Measurements from ENCODE around the gene SPIC. TPM values are rescaled to one million over a fixed set of nuclear protein-coding genes. Genes with fewer than 3 reads are reported as not detected.

The SPIC gene
- total RNA-seq, 4 donors from 2014 or later = not detected

DNA sequence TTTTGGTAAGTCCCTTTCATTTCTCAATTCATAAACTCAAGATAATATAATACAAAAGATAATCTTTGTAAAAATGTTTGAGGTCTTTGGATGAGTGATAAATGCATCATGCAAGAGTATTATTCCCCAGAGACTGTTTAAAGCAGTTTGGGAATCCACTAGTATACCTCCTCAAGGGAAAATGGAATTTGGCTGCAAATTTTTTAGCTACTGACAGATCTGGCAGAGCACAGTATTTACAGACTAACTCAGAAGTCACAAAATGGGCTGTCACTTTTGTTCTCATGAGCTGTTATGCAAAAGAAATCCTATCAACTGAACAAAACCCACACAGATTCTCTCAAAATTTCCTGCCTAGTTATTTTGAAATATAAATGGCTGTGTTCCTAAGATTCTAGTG lies 9.9 kb downstream of the SPIC start:
- no peak overlapping the region for H3K4me3 ChIP-seq
- no peaks in the 10 kb centered on the region for H3K9me3 ChIP-seq
- ATAC-seq = no peak
- peaks cover 5 to 6% of the 10 kb centered on the region in 2 donors for H3K4me1 ChIP-seq
- in situ Hi-C loops (cut with MboI; ENCODE audit: low sequenced_read_pairs in 4 of 4) = no loop called here
- H3K36me3 ChIP-seq = no peaks in the 10 kb centered on the region
- DNase-seq = no peak
- no peaks in the 10 kb centered on the region for H3K27me3 ChIP-seq
- H3K27ac ChIP-seq = no peak overlapping the region
- intact Hi-C loops (cut with DNase I; ENCODE audit: low total_unique reads) = loop anchor here (5.0 kb wide), 1 partner anchor 272 kb away; no protein-coding TSS in a partner anchor
- TF ChIP-seq, protein P1, sequence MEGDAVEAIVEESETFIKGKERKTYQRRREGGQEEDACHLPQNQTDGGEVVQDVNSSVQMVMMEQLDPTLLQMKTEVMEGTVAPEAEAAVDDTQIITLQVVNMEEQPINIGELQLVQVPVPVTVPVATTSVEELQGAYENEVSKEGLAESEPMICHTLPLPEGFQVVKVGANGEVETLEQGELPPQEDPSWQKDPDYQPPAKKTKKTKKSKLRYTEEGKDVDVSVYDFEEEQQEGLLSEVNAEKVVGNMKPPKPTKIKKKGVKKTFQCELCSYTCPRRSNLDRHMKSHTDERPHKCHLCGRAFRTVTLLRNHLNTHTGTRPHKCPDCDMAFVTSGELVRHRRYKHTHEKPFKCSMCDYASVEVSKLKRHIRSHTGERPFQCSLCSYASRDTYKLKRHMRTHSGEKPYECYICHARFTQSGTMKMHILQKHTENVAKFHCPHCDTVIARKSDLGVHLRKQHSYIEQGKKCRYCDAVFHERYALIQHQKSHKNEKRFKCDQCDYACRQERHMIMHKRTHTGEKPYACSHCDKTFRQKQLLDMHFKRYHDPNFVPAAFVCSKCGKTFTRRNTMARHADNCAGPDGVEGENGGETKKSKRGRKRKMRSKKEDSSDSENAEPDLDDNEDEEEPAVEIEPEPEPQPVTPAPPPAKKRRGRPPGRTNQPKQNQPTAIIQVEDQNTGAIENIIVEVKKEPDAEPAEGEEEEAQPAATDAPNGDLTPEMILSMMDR (IDR thresholded peaks at IDR 0.05 in 4 of 5, conservative IDR thresholded peaks at IDR 0.05 in 1 of 5) = no peak
- TF ChIP-seq POLR2A (IDR thresholded peaks at IDR 0.05) = no peak

DNA sequence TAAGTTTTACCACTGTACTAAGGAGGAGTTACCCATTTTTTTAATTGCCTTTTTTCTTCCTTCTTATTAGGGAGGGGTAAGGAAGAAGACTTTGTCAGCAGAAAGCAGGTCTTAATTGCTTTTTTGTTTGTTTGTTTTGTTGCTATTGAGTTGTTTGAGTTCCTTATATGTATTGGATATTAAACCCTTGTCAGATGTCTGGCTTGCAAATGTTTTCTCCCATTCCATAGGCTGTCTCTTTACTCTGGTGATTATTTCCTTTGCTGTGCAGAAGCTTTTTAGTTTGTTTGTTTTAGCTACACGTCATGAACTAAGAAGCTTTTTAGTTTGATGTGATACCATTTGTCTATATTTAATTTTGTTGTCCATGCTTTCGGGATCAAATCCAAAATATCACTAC lies 13.3 kb downstream of the SPIC start:
- Histone ChIP-seq H3K4me3 (no peak overlapping the region), H3K36me3 (no peaks in the 10 kb centered on the region), H3K4me1 (peaks cover 14 to 16% of the 10 kb centered on the region in 2 donors), H3K9me3 (no peaks in the 10 kb centered on the region), H3K27me3 (no peaks in the 10 kb centered on the region), H3K27ac (no peak overlapping the region)
- TF ChIP-seq POLR2A (IDR thresholded peaks at IDR 0.05) = no peak
- TF ChIP-seq, protein P1 (IDR thresholded peaks at IDR 0.05 in 4 of 5, conservative IDR thresholded peaks at IDR 0.05 in 1 of 5) = no peak
- ATAC-seq = no peak
- intact Hi-C loops (cut with DNase I; ENCODE audit: low total_unique reads) = loop anchor here (5.0 kb wide), 1 partner anchor 269 kb away; no protein-coding TSS in a partner anchor
- in situ Hi-C loops (cut with MboI; ENCODE audit: low sequenced_read_pairs in 4 of 4) = no loop called here
- DNase-seq = no peak

DNA sequence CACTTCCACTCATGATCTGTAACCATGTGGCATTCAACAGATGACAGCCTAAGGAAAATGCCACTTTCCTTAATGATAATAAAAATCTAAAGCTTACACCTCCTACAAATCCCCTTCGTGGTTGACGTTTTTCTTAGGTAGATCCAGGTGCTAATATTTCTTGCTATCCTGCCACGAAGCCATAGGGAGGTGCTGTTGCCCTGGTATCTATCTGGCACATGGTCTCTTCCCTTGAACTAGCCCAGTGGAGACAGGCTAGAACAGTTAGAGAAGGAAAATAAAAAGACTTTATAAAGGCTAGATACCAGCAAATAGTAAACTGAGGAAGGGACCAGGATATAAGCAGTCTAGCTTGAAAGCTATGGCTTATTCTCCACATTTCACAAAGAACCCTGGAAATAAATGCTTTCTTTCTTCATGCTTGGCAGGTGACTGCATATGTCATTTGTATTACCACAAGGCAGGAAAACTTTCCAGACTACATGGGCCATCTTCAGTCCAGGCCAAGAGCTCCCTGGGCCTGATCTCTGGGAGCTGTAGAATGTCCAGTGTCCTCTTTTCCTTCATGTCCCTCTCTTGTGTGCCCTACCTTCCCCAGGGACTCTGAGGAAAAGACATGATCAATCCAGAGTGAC lies 15.3 kb downstream of the SPIC start:
- peak; percentile 89 to 98 for ATAC-seq
- in situ Hi-C loops (cut with MboI; ENCODE audit: low sequenced_read_pairs in 4 of 4) = no loop called here

DNA sequence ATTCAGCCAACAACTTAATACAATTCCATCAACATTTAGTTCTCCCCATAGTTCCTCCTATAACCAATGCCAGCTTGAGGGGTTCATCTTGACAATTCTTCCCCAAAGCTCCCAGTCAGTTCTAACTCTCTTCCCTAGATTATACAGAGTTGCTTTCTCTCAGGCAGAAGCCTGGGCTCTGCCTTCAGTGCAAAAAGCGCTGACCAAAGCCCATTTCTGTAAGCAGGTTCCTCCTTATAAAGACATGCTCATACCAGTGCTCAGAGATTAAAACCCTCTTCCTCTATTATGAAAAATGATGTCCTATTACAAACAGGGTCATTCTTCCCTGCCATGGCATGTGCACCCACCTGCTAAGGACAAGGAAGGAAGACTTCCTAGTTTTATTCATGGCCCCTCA lies 16.2 kb downstream of the SPIC start:
- H3K27me3 ChIP-seq = no peaks in the 10 kb centered on the region
- no peak for TF ChIP-seq POLR2A (IDR thresholded peaks at IDR 0.05)
- TF ChIP-seq, protein P1 (IDR thresholded peaks at IDR 0.05 in 4 of 5, conservative IDR thresholded peaks at IDR 0.05 in 1 of 5) = no peak
- intact Hi-C loops (cut with DNase I; ENCODE audit: low total_unique reads) (loop anchor here (2.0 to 10.0 kb wide), 4 partner anchors 75 to 206 kb away; partner anchors contain the start of gene CHPT1), in situ Hi-C loops (cut with MboI; ENCODE audit: low sequenced_read_pairs in 4 of 4) (no loop called here)
- H3K4me3 ChIP-seq = no peak overlapping the region
- no peak for ATAC-seq
- peak overlapping the region in 2 of 4 donors; percentile 81 to 83 for H3K27ac ChIP-seq
- no peaks in the 10 kb centered on the region for H3K36me3 ChIP-seq
- H3K4me1 ChIP-seq = peaks cover 14 to 16% of the 10 kb centered on the region in 2 donors
- no peak for DNase-seq
- no peaks in the 10 kb centered on the region for H3K9me3 ChIP-seq

More for the DNA sequence above, 15.3 kb downstream of the SPIC start:
- Histone ChIP-seq H3K4me1 (peaks cover 14 to 16% of the 10 kb centered on the region in 2 donors), H3K27me3 (no peaks in the 10 kb centered on the region), H3K36me3 (no peaks in the 10 kb centered on the region), H3K4me3 (no peak overlapping the region), H3K9me3 (no peaks in the 10 kb centered on the region), H3K27ac (peak overlapping the region; percentile 73 to 83 (median 80))
- no peak for TF ChIP-seq POLR2A (IDR thresholded peaks at IDR 0.05)
- TF ChIP-seq, protein P1 (IDR thresholded peaks at IDR 0.05 in 4 of 5, conservative IDR thresholded peaks at IDR 0.05 in 1 of 5) = peak; percentile 53 to 77 (median 66)
- DNase-seq = peak; percentile 42 to 61
- intact Hi-C loops (cut with DNase I; ENCODE audit: low total_unique reads) = loop anchor here (2.0 to 10.0 kb wide), 4 partner anchors 76 to 207 kb away; partner anchors contain the start of gene CHPT1
